HCT116 (cell line): ENCODE measurements around the gene DMBX1. TPM values are rescaled to one million over a fixed set of nuclear protein-coding genes. Genes with fewer than 3 reads are reported as not detected.

Experiments
- ATAC-seq: fragments of 200-7000 bp; cut with Tn5 transposase; 2 replicates; pipeline ENCODE4 v1.9.1; 2020; ENCODE audit warnings: mild to moderate bottlenecking, moderate library complexity
- BruUV-seq: library from RNA; stranded (reverse); fragments of 400-500 nt; replicated peaks from 2 replicates; lab custom pipeline; 2021; lab: Mats Ljungman, UMichigan
- CTCF ChIA-PET: fragments of 300-600 bp; sonication (Branson Sonifier 250); formaldehyde crosslinking; loops from one replicate; lab custom pipeline; 2021; ENCODE audit warnings: antibody characterized with exemption; lab: Charles Lee
- POLR2A ChIA-PET: fragments of 300-600, 350-600 bp; sonication (Branson Sonifier 250); formaldehyde crosslinking; loops from one replicate; lab custom pipeline; 2021; ENCODE audit warnings: antibody characterized with exemption; lab: Charles Lee
- RAD21 ChIA-PET, 2 experiments: fragments of 300-600 bp; sonication (Branson Sonifier 250); formaldehyde crosslinking; loops; one replicate each; lab custom pipeline; 2023; ENCODE audit warnings: low total read pairs in 2 of 2; ENCODE audit not compliant: uncharacterized antibody in 2 of 2, unreplicated experiment in 2 of 2, low non-redundant PET in 1 of 2; lab: Charles Lee
- DNase-seq: peaks from one replicate; pipeline ENCODE4 v3.0.0-alpha.2; 2010; ENCODE audit warnings: low read depth, low spot score
- H2AFZ ChIP-seq: fragments of 200-600 bp; shearing (Covaris generic), sonication (generic); 2 replicates; pipeline ENCODE4 v1.6.1; 2017; ENCODE audit warnings: low read depth, mixed run types, mixed read lengths, antibody characterized with exemption, low read length; ENCODE audit not compliant: poor library complexity, severe bottlenecking
- H3K27ac ChIP-seq: 2 replicates; pipeline ENCODE4 v1.5.1; 2012; ENCODE audit warnings: low read depth, low read length
- H3K27me3 ChIP-seq: fragments of 200-600 bp; sonication (generic); 2 replicates; pipeline ENCODE4 v1.6.1; 2016; ENCODE audit warnings: mixed run types, low read length, mixed read lengths; ENCODE audit not compliant: insufficient read depth
- H3K36me3 ChIP-seq, 2 experiments: fragments of 200-500 bp in 1 of 2; fragments of 200-600 bp in 1 of 2; sonication (Bioruptor generic) in 1 of 2; sonication (generic) in 1 of 2; 2 replicates each; pipeline versions ENCODE4 v1.5.1 to v1.6.1; 2014 to 2016; ENCODE audit warnings: low read length in 2 of 2, inconsistent platforms in 1 of 2, mixed read lengths in 1 of 2, mixed run types in 1 of 2; ENCODE audit not compliant: insufficient read depth in 2 of 2, control insufficient read depth in 1 of 2
- H3K4me1 ChIP-seq, 2 experiments: fragments of 200-600 bp in 1 of 2; sonication (generic) in 1 of 2; 2 replicates each; pipeline versions ENCODE4 v1.5.1 to v1.6.1; 2012 to 2017; ENCODE audit warnings: low read length in 2 of 2, inconsistent platforms in 1 of 2, mild to moderate bottlenecking in 1 of 2, mixed read lengths in 1 of 2, mixed run types in 1 of 2, moderate library complexity in 1 of 2; ENCODE audit not compliant: insufficient read depth in 2 of 2, control insufficient read depth in 1 of 2
- H3K4me2 ChIP-seq: fragments of 200-600 bp; sonication (generic); 2 replicates; pipeline ENCODE4 v1.6.1; 2017; ENCODE audit warnings: mixed run types, low read length, mixed read lengths
- H3K4me3 ChIP-seq, 2 experiments: fragments of 200-600 bp in 1 of 2; sonication (generic) in 1 of 2; replicated peaks in 1 of 2; 2 replicates each; pipeline ENCODE4 v1.5.1; 2011 to 2016; ENCODE audit warnings: low read length in 2 of 2, control low read depth in 1 of 2, low read depth in 1 of 2, mild to moderate bottlenecking in 1 of 2, mixed read lengths in 1 of 2, mixed run types in 1 of 2
- H3K79me2 ChIP-seq: fragments of 200-600 bp; sonication (generic); 2 replicates; pipeline ENCODE4 v1.6.1; 2017; ENCODE audit warnings: mild to moderate bottlenecking, mixed run types, low read length, moderate library complexity, mixed read lengths; ENCODE audit not compliant: insufficient read depth
- H3K9ac ChIP-seq: fragments of 200-600 bp; sonication (generic); 2 replicates; pipeline ENCODE4 v1.6.1; 2016; ENCODE audit warnings: low read length, mixed read lengths
- H3K9me2 ChIP-seq: fragments of 200-600 bp; sonication (generic), shearing (Covaris generic); 2 replicates; pipeline ENCODE4 v1.6.1; 2017; ENCODE audit warnings: mixed run types, mild to moderate bottlenecking, moderate library complexity; ENCODE audit not compliant: insufficient read depth
- H3K9me3 ChIP-seq, 2 experiments: fragments of 200-500 bp in 1 of 2; fragments of 200-600 bp in 1 of 2; sonication (Bioruptor generic) in 1 of 2; sonication (generic) in 1 of 2; 2 replicates each; pipeline ENCODE4 v1.6.1; 2014 to 2017; ENCODE audit warnings: low read length in 2 of 2, mixed read lengths in 2 of 2, inconsistent platforms in 1 of 2, low read depth in 1 of 2, mild to moderate bottlenecking in 1 of 2, mixed run types in 1 of 2, moderate library complexity in 1 of 2; ENCODE audit not compliant: control insufficient read depth in 1 of 2, insufficient read depth in 1 of 2
- H4K20me1 ChIP-seq: fragments of 200-600 bp; sonication (generic), shearing (Covaris generic); 2 replicates; pipeline ENCODE4 v1.6.1; 2017; ENCODE audit warnings: mixed run types, mild to moderate bottlenecking, moderate library complexity; ENCODE audit not compliant: insufficient read depth
- CBX3 ChIP-seq: IDR thresholded peaks from 2 replicates; pipeline ENCODE4 v1.6.1; 2012; ENCODE audit warnings: low read depth
- ELF1 ChIP-seq: IDR thresholded peaks from 2 replicates; pipeline ENCODE4 v1.6.1; 2012; ENCODE audit warnings: low read depth, borderline replicate concordance
- JUND ChIP-seq: IDR thresholded peaks from 2 replicates; pipeline ENCODE4 v1.6.1; 2012
- POLR2A ChIP-seq: IDR thresholded peaks from 2 replicates; pipeline ENCODE4 v1.7.0; 2011; ENCODE audit warnings: borderline replicate concordance; ENCODE audit not compliant: insufficient read depth, insufficient read length; ENCODE audit errors: extremely low read depth
- POLR2AphosphoS5 ChIP-seq: IDR thresholded peaks from 2 replicates; pipeline ENCODE4 v1.6.1; 2011; ENCODE audit warnings: mild to moderate bottlenecking, low read depth, low read length, moderate library complexity
- RAD21 ChIP-seq: IDR thresholded peaks from 2 replicates; pipeline ENCODE4 v1.6.1; 2012; ENCODE audit warnings: low read depth, mild to moderate bottlenecking
- SIN3A ChIP-seq: IDR thresholded peaks from 2 replicates; pipeline ENCODE4 v1.6.1; 2012; ENCODE audit warnings: low read depth
- TCF7L2 ChIP-seq: IDR thresholded peaks from 2 replicates; pipeline ENCODE4 v1.7.0; 2011; ENCODE audit warnings: borderline replicate concordance, inconsistent platforms; ENCODE audit not compliant: insufficient read depth, insufficient read length; ENCODE audit errors: extremely low read depth
- YY1 ChIP-seq: IDR thresholded peaks from 2 replicates; pipeline ENCODE4 v1.6.1; 2011; ENCODE audit warnings: low read length, low read depth, moderate library complexity, mild to moderate bottlenecking; ENCODE audit not compliant: insufficient replicate concordance; ENCODE audit errors: extremely low read depth
- ZFX ChIP-seq: fragments of 450-650 bp; IDR thresholded peaks from 2 replicates; pipeline ENCODE4 v1.6.1; 2017
- ZNF274 ChIP-seq: fragments of 200-500 bp; sonication (Bioruptor generic); IDR thresholded peaks from 2 replicates; pipeline ENCODE4 v1.6.1; 2014; ENCODE audit warnings: mild to moderate bottlenecking, low read depth, low read length, inconsistent platforms
- intact Hi-C: fragments of 100-400 bp; cut with micrococcal nuclease; formaldehyde crosslinking; loops from 2 replicates; pipeline ENCODE4 v1.10.0; 2022
- total RNA-seq: library from RNA; stranded (reverse); gene quantifications from one replicate; pipeline ENCODE4 v1.2.1, GENCODE V29; 2021; ENCODE audit not compliant: unreplicated experiment
- TF ChIP-seq, protein P1 (sequence below): IDR thresholded peaks from 2 replicates; pipeline ENCODE4 v1.6.1; 2012
- TF ChIP-seq, protein P2 (sequence below): IDR thresholded peaks from 2 replicates; pipeline ENCODE4 v1.6.1; 2012
- TF ChIP-seq, protein P3 (sequence below): IDR thresholded peaks from 2 replicates; pipeline ENCODE4 v1.6.1; 2011; ENCODE audit warnings: mild to moderate bottlenecking, low read length, moderate library complexity; ENCODE audit not compliant: insufficient replicate concordance; ENCODE audit errors: extremely low read depth

DMBX1 gene
- total RNA-seq, 1 experiment from 2014 or later: 4.3 TPM

DNA sequence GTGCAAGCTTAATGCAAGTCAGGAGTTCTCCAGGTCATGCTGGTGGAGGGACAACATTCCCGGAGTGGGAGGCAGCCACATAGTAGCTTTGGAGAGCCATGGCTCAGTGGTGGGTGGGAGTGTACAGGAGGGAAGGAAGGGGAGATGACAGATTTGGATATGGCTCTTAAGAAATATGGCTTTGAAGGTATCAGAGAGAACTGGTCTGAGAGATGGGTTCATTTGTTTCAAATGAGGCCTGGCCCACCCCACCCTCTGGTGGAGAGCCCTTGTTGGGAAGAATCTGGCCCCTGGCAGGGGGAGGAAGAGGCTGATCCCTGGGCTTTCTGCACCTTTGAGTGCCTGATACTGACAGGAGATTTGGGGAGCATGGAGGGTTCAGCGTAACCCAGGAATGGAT, 6.1 kb downstream of the DMBX1 start:
- TF ChIP-seq ZFX (no peak), SIN3A (no peak), ELF1 (no peak), RAD21 (no peak), POLR2AphosphoS5 (no peak), JUND (no peak), TCF7L2 (no peak), ZNF274 (no peak), YY1 (no peak), POLR2A (no peak), CBX3 (no peak)
- TF ChIP-seq, protein P1, sequence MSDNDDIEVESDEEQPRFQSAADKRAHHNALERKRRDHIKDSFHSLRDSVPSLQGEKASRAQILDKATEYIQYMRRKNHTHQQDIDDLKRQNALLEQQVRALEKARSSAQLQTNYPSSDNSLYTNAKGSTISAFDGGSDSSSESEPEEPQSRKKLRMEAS: no peak
- TF ChIP-seq, protein P2, sequence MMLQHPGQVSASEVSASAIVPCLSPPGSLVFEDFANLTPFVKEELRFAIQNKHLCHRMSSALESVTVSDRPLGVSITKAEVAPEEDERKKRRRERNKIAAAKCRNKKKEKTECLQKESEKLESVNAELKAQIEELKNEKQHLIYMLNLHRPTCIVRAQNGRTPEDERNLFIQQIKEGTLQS: no peak
- TF ChIP-seq, protein P3, sequence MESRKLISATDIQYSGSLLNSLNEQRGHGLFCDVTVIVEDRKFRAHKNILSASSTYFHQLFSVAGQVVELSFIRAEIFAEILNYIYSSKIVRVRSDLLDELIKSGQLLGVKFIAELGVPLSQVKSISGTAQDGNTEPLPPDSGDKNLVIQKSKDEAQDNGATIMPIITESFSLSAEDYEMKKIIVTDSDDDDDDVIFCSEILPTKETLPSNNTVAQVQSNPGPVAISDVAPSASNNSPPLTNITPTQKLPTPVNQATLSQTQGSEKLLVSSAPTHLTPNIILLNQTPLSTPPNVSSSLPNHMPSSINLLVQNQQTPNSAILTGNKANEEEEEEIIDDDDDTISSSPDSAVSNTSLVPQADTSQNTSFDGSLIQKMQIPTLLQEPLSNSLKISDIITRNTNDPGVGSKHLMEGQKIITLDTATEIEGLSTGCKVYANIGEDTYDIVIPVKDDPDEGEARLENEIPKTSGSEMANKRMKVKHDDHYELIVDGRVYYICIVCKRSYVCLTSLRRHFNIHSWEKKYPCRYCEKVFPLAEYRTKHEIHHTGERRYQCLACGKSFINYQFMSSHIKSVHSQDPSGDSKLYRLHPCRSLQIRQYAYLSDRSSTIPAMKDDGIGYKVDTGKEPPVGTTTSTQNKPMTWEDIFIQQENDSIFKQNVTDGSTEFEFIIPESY: no peak
- H3K79me2 ChIP-seq: no peaks in the 10 kb centered on the region
- H3K4me1 ChIP-seq: no peaks in the 10 kb centered on the region
- ATAC-seq (no peak), DNase-seq (no peak)
- H2AFZ ChIP-seq: no peak overlapping the region
- H3K9ac ChIP-seq: no peak overlapping the region
- no peak overlapping the region for H3K4me2 ChIP-seq
- ChIA-PET POLR2A (no interaction called here), RAD21 (no interaction called here), CTCF (interaction anchor here (0.7 kb wide), 1 partner anchor 33 kb away, joined by 3 read pairs; no protein-coding TSS in a partner anchor)
- H3K9me2 ChIP-seq: no peaks in the 10 kb centered on the region
- no peaks in the 10 kb centered on the region for H3K27me3 ChIP-seq
- no TSS peak for BruUV-seq
- no peak overlapping the region for H3K4me3 ChIP-seq
- H3K36me3 ChIP-seq: no peaks in the 10 kb centered on the region
- no peaks in the 10 kb centered on the region for H4K20me1 ChIP-seq
- no peak overlapping the region for H3K27ac ChIP-seq
- H3K9me3 ChIP-seq: no peaks in the 10 kb centered on the region
- intact Hi-C loops: no loop called here
